ENCODE results near the gene SMYD5. TPM values are rescaled to one million over a fixed set of nuclear protein-coding genes. Genes with fewer than 3 reads are reported as not detected.

SMYD5 gene
- total and polyA plus RNA-seq, 7 experiments from 2014 or later: 25.1 to 76.2 (median 32.5) TPM

DNA sequence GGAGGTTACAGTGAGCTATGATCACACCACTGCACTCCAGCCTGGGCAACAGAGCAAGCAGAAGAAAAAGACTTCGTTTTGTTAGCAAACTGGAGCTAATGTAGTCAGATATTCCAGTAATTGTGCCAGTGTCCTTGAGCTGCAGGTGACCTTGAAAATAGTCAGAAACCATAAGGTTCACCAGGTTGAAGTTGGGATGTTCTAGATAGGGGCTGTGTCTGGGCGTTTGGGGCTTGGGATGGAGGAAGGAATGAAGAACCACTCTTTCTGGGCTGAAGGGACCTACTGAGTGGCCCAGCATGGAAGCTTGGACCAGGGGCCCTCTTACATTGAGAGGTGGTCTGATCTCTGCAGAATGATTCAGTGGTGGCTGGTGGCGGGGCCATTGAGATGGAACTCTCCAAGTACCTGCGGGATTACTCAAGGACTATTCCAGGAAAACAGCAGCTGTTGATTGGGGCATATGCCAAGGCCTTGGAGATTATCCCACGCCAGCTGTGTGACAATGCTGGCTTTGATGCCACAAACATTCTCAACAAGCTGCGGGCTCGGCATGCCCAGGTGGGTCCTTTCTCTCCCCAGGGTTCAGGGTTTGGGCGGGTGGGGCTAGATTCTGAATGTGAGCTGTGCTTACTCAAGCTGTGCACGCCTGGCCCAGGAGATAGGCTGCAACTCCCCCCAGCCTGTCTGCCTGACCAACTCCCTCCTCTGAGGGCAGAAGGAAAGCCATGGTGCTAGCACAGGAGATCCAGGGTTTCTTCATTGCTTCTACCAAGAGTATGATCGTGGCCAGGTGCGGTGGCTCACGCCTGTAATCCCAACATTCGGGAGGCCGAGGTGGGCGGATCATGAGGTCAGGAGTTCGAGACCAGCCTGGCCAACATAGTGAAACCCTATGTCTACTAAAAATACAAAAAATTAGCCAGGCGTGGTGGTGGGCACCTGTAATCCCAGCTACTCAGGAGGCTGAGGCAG is 37.1 kb downstream of the SMYD5 start:
- no peaks in the 10 kb centered on the region for H3K9me3 Mint-ChIP-seq
- Histone ChIP-seq H3K4me3 (ENCODE audit: low read length) (no peak overlapping the region), H3K27ac (ENCODE audit: low read depth, low read length) (no peak overlapping the region), H3K4me1 (ENCODE audit: control insufficient read depth in 2 of 2, insufficient read depth in 2 of 2, low read length in 2 of 2) (no peaks in the 10 kb centered on the region), H3K36me3 (ENCODE audit: control insufficient read depth in 2 of 3, insufficient read depth in 3 of 3, low read length in 3 of 3) (peaks cover 30 to 82% (median 31%) of the 10 kb centered on the region in 3 experiments), H3K27me3 (ENCODE audit: control insufficient read depth in 2 of 2, insufficient read depth in 2 of 2, low read length in 2 of 2) (no peaks in the 10 kb centered on the region), H3K9me3 (ENCODE audit: control insufficient read depth in 2 of 3, low read length in 3 of 3) (no peaks in the 10 kb centered on the region)
- DNase-seq (no peak), ATAC-seq (no peak)
- intact Hi-C loops (cut with micrococcal nuclease): no loop called here
- H3K36me3 Mint-ChIP-seq: peaks cover 9 to 53% (median 31%) of the 10 kb centered on the region in 5 donors
- peaks cover 0 to 10% (median 0%) of the 10 kb centered on the region in 7 donors for H3K4me1 Mint-ChIP-seq
- POLR2A ChIA-PET: interaction anchor here (1.0 to 2.2 kb wide), 2 partner anchors 16 to 17 kb away, joined by 3 to 12 read pairs; partner anchors contain the start of gene CCT7
- CTCF ChIA-PET: interaction anchor here (1.7 kb wide), 1 partner anchor 15 kb away, joined by 4 read pairs; no protein-coding TSS in a partner anchor
- H3K4me3 Mint-ChIP-seq: no peak overlapping the region
- H3K27me3 Mint-ChIP-seq: no peaks in the 10 kb centered on the region
- no peak overlapping the region for H3K27ac Mint-ChIP-seq

- ChIA-PET CTCF (no interaction called here), POLR2A (no interaction called here)
- no peaks in the 10 kb centered on the region for H3K4me1 ChIP-seq (ENCODE audit: control insufficient read depth in 2 of 2, insufficient read depth in 2 of 2, low read length in 2 of 2)
- Mint-ChIP-seq H3K27me3 (no peaks in the 10 kb centered on the region), H3K27ac (peak overlapping the region in 3 of 9 donors; percentile 30 to 45 (median 43)), H3K4me3 (no peak overlapping the region), H3K9me3 (no peaks in the 10 kb centered on the region), H3K36me3 (peaks cover 0 to 41% (median 22%) of the 10 kb centered on the region in 5 donors), H3K4me1 (peaks cover 0 to 9% (median 3%) of the 10 kb centered on the region in 7 donors)
- no peaks in the 10 kb centered on the region for H3K27me3 ChIP-seq (ENCODE audit: control insufficient read depth in 2 of 2, insufficient read depth in 2 of 2, low read length in 2 of 2)
- no peak overlapping the region for H3K27ac ChIP-seq (ENCODE audit: low read depth, low read length)
- intact Hi-C loops (cut with micrococcal nuclease): loop anchor here in 1 of 2 donors (2.0 kb wide), 1 partner anchor 18 kb away; the partner anchor contains the start of gene CCT7
- DNase-seq (no peak), ATAC-seq (no peak)
- H3K4me3 ChIP-seq (ENCODE audit: low read length): no peak overlapping the region
- peaks cover 20 to 69% (median 21%) of the 10 kb centered on the region in 3 experiments for H3K36me3 ChIP-seq (ENCODE audit: control insufficient read depth in 2 of 3, insufficient read depth in 3 of 3, low read length in 3 of 3)
- no peaks in the 10 kb centered on the region for H3K9me3 ChIP-seq (ENCODE audit: control insufficient read depth in 2 of 3, low read length in 3 of 3)
These were observed 38.4 kb downstream of the SMYD5 start for GRCh38 chr2:73252238-73253027.

GRCh38 chr2:73253400-73253799 is 39.4 kb downstream of the SMYD5 start:
- intact Hi-C loops (cut with micrococcal nuclease): loop anchor here in 1 of 2 donors (2.0 kb wide), 1 partner anchor 19 kb away; the partner anchor contains the start of gene CCT7
- Mint-ChIP-seq H3K27ac (peak overlapping the region in 2 of 9 donors; percentile 23 to 52), H3K4me1 (peaks cover 0 to 14% (median 6%) of the 10 kb centered on the region in 7 donors), H3K27me3 (no peaks in the 10 kb centered on the region), H3K9me3 (no peaks in the 10 kb centered on the region), H3K36me3 (peaks cover 0 to 38% (median 22%) of the 10 kb centered on the region in 5 donors), H3K4me3 (no peak overlapping the region)
- Histone ChIP-seq H3K27me3 (ENCODE audit: control insufficient read depth in 2 of 2, insufficient read depth in 2 of 2, low read length in 2 of 2) (no peaks in the 10 kb centered on the region), H3K27ac (ENCODE audit: low read depth, low read length) (peak overlapping the region; percentile 31), H3K4me1 (ENCODE audit: control insufficient read depth in 2 of 2, insufficient read depth in 2 of 2, low read length in 2 of 2) (peaks cover 0 to 6% of the 10 kb centered on the region in 2 donors), H3K4me3 (ENCODE audit: low read length) (no peak overlapping the region), H3K9me3 (ENCODE audit: control insufficient read depth in 2 of 3, low read length in 3 of 3) (no peaks in the 10 kb centered on the region), H3K36me3 (ENCODE audit: control insufficient read depth in 2 of 3, insufficient read depth in 3 of 3, low read length in 3 of 3) (peaks cover 20 to 62% (median 21%) of the 10 kb centered on the region in 3 experiments)
- ATAC-seq (no peak), DNase-seq (no peak)
- ChIA-PET CTCF (no interaction called here), POLR2A (interaction anchor here (1.2 kb wide), 1 partner anchor 19 kb away, joined by 4 read pairs; the partner anchor contains the start of gene CCT7)

DNA sequence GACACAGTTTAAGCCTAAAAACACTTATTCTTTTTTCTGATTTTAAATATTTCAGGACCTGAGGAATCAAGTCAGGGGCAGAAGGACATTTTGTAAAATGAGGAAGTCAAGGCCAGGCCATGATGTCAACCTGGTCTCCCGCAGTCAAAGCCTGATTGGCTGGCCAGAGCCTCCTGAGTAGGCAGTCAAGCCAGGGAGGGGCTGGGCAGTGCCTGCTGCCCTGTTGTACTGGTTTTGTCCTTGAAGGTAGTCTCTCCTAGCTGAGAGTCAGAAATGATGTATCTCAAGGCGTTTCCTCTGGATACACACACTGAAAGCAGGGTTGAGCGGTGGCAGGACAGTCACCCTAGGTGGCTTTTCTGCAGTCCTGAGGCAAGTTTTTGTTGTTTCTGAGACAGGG is 39.9 kb downstream of the SMYD5 start:
- peaks cover 20 to 62% (median 21%) of the 10 kb centered on the region in 3 experiments for H3K36me3 ChIP-seq (ENCODE audit: control insufficient read depth in 2 of 3, insufficient read depth in 3 of 3, low read length in 3 of 3)
- no peaks in the 10 kb centered on the region for H3K27me3 ChIP-seq (ENCODE audit: control insufficient read depth in 2 of 2, insufficient read depth in 2 of 2, low read length in 2 of 2)
- peak overlapping the region in 2 of 9 donors; percentile 3 to 25 for H3K27ac Mint-ChIP-seq
- intact Hi-C loops (cut with micrococcal nuclease): loop anchor here in 1 of 2 donors (2.0 kb wide), 1 partner anchor 19 kb away; the partner anchor contains the start of gene CCT7
- peaks cover 0 to 16% (median 8%) of the 10 kb centered on the region in 7 donors for H3K4me1 Mint-ChIP-seq
- DNase-seq (no peak), ATAC-seq (peak; percentile 25)
- peaks cover 0 to 35% (median 22%) of the 10 kb centered on the region in 5 donors for H3K36me3 Mint-ChIP-seq
- CTCF ChIA-PET: no interaction called here
- H3K9me3 ChIP-seq (ENCODE audit: control insufficient read depth in 2 of 3, low read length in 3 of 3): no peaks in the 10 kb centered on the region
- H3K4me1 ChIP-seq (ENCODE audit: control insufficient read depth in 2 of 2, insufficient read depth in 2 of 2, low read length in 2 of 2): peaks cover 0 to 6% of the 10 kb centered on the region in 2 donors
- POLR2A ChIA-PET: interaction anchor here (1.1 to 1.2 kb wide), 2 partner anchors 9 to 20 kb away, joined by 3 to 4 read pairs; partner anchors contain the start of gene CCT7
- no peak overlapping the region for H3K4me3 ChIP-seq (ENCODE audit: low read length)
- no peak overlapping the region for H3K4me3 Mint-ChIP-seq
- no peaks in the 10 kb centered on the region for H3K9me3 Mint-ChIP-seq
- no peak overlapping the region for H3K27ac ChIP-seq (ENCODE audit: low read depth, low read length)
- H3K27me3 Mint-ChIP-seq: no peaks in the 10 kb centered on the region

DNA sequence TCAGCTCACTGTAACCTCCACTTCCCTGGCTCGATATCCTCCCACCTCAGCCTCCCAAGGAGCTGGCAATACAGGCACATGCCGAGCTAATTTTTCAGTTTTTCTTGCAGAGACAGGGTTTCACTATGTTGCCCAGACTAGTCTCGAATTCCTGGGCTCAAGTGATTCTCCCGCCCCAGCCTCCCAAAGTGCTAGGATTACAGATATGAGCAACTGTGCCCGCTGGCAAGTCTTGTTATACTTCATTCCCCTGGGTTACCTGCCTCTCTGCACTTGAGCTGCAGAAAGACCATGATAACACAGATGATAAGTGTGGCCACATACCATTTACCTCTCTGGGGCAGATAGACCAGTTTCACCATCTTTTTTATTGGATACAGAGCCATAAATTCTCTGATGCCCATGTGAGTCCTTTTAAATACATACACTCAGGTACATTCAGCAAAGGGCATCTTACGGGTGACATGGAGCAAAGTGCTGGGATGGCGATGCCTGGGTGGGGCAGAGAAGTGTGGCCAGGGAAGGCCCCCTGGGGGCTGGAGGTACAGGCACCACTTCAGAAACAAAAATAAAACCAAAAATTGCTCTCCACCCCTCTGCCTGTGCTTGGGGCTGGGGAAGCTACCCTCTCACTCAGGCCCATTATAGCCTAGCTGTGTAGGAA is 40.4 kb downstream of the SMYD5 start:
- ChIA-PET POLR2A (interaction anchor here (1.1 to 1.2 kb wide), 3 partner anchors 8 to 20 kb away, joined by 3 to 4 read pairs (median 4); partner anchors contain the start of gene CCT7), CTCF (no interaction called here)
- Histone ChIP-seq H3K36me3 (ENCODE audit: control insufficient read depth in 2 of 3, insufficient read depth in 3 of 3, low read length in 3 of 3) (peaks cover 15 to 62% (median 21%) of the 10 kb centered on the region in 3 experiments), H3K27ac (ENCODE audit: low read depth, low read length) (no peak overlapping the region), H3K4me3 (ENCODE audit: low read length) (no peak overlapping the region), H3K9me3 (ENCODE audit: control insufficient read depth in 2 of 3, low read length in 3 of 3) (no peaks in the 10 kb centered on the region), H3K27me3 (ENCODE audit: control insufficient read depth in 2 of 2, insufficient read depth in 2 of 2, low read length in 2 of 2) (no peaks in the 10 kb centered on the region), H3K4me1 (ENCODE audit: control insufficient read depth in 2 of 2, insufficient read depth in 2 of 2, low read length in 2 of 2) (peaks cover 0 to 6% of the 10 kb centered on the region in 2 donors)
- Mint-ChIP-seq H3K9me3 (no peaks in the 10 kb centered on the region), H3K27me3 (no peaks in the 10 kb centered on the region), H3K4me1 (peaks cover 0 to 18% (median 9%) of the 10 kb centered on the region in 7 donors), H3K36me3 (peaks cover 0 to 32% (median 19%) of the 10 kb centered on the region in 5 donors), H3K4me3 (no peak overlapping the region), H3K27ac (peak overlapping the region in 3 of 9 donors; percentile 20 to 71 (median 51))
- DNase-seq (no peak), ATAC-seq (no peak)
- intact Hi-C loops (cut with micrococcal nuclease): no loop called here

Data from naive thymus-derived CD4-positive, alpha-beta T cell (primary cell).